Measurements from ENCODE around the gene SCNN1B.

SCNN1B gene

DNA sequence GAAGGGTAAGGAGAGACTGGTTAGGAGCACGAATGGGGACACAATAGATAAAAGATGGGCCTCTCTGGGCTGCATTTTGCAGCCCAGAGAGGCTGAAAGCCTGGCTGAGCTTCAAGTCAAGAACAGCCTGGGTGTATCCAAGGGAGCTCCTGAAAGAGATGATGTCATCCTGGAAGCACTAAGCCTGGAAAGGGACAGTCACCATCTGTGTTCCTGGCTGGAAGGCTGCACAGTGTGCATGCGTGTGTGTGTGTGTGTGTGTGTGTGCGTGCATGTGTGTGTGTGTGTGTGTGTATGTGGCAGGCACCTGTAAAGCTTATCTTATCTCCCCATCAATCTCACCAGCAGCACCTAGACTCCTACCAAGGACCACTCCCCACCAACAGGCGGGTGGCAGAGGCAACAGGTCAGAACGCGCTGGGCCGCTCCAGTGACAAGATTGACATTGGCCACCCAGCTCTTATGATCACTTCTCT, 106.8 kb downstream of the SCNN1B start:
- TF ChIP-seq, protein P1, sequence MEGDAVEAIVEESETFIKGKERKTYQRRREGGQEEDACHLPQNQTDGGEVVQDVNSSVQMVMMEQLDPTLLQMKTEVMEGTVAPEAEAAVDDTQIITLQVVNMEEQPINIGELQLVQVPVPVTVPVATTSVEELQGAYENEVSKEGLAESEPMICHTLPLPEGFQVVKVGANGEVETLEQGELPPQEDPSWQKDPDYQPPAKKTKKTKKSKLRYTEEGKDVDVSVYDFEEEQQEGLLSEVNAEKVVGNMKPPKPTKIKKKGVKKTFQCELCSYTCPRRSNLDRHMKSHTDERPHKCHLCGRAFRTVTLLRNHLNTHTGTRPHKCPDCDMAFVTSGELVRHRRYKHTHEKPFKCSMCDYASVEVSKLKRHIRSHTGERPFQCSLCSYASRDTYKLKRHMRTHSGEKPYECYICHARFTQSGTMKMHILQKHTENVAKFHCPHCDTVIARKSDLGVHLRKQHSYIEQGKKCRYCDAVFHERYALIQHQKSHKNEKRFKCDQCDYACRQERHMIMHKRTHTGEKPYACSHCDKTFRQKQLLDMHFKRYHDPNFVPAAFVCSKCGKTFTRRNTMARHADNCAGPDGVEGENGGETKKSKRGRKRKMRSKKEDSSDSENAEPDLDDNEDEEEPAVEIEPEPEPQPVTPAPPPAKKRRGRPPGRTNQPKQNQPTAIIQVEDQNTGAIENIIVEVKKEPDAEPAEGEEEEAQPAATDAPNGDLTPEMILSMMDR (IDR thresholded peaks at IDR 0.05; ENCODE audit: low read depth, low read length), result no peak
- no peak overlapping the region for H3K4me3 ChIP-seq (ENCODE audit: low read depth, low read length)

DNA sequence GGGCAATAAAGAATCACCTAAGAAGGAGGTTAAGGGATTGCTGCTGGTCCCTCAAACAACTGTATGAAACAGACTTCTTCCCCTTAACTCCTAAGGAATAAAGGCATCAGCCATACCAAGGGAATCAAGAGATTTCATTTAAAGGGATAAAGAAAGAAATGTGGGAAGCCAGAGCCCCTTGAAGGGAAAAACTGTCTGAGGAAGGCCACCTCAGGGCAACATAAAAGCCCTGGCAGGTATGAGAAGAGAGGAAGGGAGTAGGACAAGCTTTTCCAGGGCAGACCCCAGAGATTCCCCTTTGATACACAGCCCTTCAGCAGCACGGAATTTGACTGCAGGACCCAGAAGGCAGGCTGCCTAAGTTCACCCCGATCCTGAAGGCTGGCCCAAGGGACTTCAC, 107.4 kb downstream of the SCNN1B start:
- TF ChIP-seq, protein P1 (IDR thresholded peaks at IDR 0.05; ENCODE audit: low read depth, low read length), result no peak
- no peak overlapping the region for H3K4me3 ChIP-seq (ENCODE audit: low read depth, low read length)

DNA sequence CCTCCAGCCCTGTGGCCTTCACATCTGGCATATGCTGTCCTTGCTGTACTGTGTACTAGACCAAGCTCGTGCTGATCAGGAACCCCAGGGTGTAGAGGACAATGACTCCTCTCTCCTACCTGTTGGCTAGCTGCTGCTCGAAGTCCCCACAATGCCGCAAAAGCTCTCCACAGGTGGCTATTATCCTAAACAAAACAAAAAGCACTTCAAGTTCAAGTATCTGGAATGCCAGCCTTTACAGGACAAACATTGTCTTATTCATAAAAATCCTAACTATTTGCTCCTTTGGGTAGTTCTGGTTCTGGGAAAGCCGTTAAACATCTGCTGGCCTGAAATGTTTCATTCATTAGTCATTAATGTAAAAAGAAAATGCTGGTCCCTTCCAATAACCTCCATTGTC, 108.1 kb downstream of the SCNN1B start:
- H3K4me3 ChIP-seq (ENCODE audit: low read depth, low read length), result no peak overlapping the region
- TF ChIP-seq, protein P1 (IDR thresholded peaks at IDR 0.05; ENCODE audit: low read depth, low read length), result no peak

DNA sequence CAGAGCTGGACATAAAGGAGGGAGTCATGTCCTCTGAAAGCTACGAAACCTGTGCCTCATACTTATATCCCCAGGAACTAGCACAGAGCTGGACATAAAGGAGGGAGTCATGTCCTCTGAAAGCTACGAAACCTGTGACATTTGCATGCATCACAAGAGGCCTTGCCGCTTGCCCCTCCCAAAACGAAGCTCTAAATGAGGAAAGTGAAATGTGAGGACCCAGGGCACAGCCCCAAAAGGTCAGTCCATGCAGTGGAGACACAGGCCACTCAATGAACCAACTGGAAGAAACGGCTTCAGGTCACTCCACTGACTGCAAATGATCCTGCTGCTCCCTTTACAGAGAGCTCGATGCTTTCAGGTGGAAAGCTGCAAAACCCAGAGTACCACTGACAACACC, 112.6 kb downstream of the SCNN1B start:
- H3K4me3 ChIP-seq (ENCODE audit: low read depth, low read length), result no peak overlapping the region
- TF ChIP-seq, protein P1 (IDR thresholded peaks at IDR 0.05; ENCODE audit: low read depth, low read length), result no peak

DNA sequence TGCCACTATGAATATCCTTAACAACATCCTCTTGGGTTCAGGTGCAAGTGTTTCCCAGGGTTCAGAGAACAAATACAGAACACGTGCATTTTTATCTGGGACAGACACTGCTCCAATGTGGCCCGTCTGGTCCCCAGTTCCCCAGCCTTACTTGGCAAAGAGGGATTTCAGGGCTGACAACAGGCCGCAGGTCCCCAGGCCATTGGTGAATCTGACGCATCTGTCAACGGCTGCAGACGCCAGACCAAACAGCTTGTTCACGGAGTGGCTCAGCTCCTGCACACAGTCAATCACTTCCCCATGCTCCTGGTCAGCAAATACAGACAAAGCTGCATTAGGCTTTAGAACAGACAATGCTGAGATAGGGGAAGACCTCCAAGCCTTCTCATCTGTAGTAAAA, 114.7 kb downstream of the SCNN1B start:
- TF ChIP-seq, protein P1 (IDR thresholded peaks at IDR 0.05; ENCODE audit: low read depth, low read length), result no peak
- no peak overlapping the region for H3K4me3 ChIP-seq (ENCODE audit: low read depth, low read length)

DNA sequence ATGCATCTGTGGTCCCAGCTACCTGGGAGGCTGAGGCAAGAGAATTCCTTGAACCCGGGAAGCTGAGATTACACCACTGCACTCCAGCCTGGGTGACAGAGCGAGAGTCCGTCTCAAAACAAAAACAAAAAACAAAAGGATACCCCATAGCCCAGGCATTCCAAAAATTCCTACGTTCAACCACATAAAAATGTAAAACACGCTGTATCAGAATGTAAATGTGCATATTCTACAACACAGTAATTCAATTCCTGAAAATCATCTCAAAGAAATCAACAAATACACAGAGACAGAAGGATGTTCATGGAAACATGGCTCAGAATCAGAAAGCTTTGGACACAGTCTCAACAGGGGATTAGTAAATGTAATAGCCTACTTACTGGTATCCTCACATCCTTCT, 117.9 kb downstream of the SCNN1B start:
- TF ChIP-seq, protein P1 (IDR thresholded peaks at IDR 0.05; ENCODE audit: low read depth, low read length), result no peak

DNA sequence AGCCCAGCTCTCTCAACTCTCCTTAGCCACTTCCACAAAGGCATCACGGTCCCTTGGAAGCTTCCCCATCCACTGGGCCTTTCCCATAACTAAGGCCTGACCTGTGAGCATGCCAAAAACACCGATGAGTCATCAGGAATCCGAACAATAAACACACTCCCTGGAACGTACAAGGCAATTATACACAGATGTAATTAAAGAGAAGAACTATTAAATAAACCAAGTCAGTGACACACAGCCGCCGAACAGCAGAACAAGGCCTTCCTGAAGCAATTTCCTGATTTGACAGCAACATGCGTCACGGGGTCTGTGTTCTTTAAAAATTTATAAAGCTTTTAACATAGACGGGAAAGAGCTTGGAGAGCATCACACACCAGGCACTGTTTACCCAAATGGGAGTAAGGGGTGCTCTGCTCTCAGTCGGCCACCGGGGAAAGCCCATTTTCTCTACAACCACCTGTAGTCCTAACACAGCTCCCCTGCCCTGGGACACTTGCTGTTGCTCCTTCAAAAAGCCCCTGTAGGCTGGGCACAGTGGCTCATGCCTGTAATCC, 121.5 kb downstream of the SCNN1B start:
- TF ChIP-seq, protein P1 (IDR thresholded peaks at IDR 0.05; ENCODE audit: low read depth, low read length), result no peak

More for the DNA sequence above, 117.9 kb downstream of the SCNN1B start:
- no peak overlapping the region for H3K4me3 ChIP-seq (ENCODE audit: low read depth, low read length)

More for the DNA sequence above, 121.5 kb downstream of the SCNN1B start:
- H3K4me3 ChIP-seq (ENCODE audit: low read depth, low read length), result no peak overlapping the region
